HG03060 (cell line): ENCODE results near the gene FOXK2.

Experiments used
- ATAC-seq: cut with Tn5 transposase; IDR thresholded peaks from one replicate; pipeline ENCODE4 v1.9.1; 2021; ENCODE audit warnings: low read depth, moderate number of reproducible peaks; ENCODE audit not compliant: unreplicated experiment

Gene FOXK2

GRCh38 chr17:82601447-82602000 lies 82.0 kb downstream of the FOXK2 start:
- ATAC-seq: no peak

- no peak for ATAC-seq
Observed at GRCh38 chr17:82602487-82602886, 83.0 kb downstream of the FOXK2 start.

- ATAC-seq: no peak
Observed at GRCh38 chr17:82602986-82603710, 83.6 kb downstream of the FOXK2 start.

- no peak for ATAC-seq
Observed at GRCh38 chr17:82603981-82604448, 84.5 kb downstream of the FOXK2 start.

- ATAC-seq: no peak
Observed at GRCh38 chr17:82604532-82604931, 85.0 kb downstream of the FOXK2 start.

- no peak for ATAC-seq
Observed at GRCh38 chr17:82605939-82606600, 86.5 kb downstream of the FOXK2 start.

GRCh38 chr17:82608816-82609215 lies 89.3 kb downstream of the FOXK2 start:
- ATAC-seq: no peak

- ATAC-seq: no peak
Observed at GRCh38 chr17:82609655-82610054, 90.1 kb downstream of the FOXK2 start.

GRCh38 chr17:82611140-82612058 lies 91.9 kb downstream of the FOXK2 start:
- no peak for ATAC-seq

GRCh38 chr17:82613283-82614094 lies 94.0 kb downstream of the FOXK2 start:
- ATAC-seq: no peak

- ATAC-seq: no peak
Observed at GRCh38 chr17:82614095-82614631, 94.6 kb downstream of the FOXK2 start.

GRCh38 chr17:82615084-82616020 lies 95.8 kb downstream of the FOXK2 start:
- ATAC-seq: no peak

GRCh38 chr17:82616021-82616711 lies 96.6 kb downstream of the FOXK2 start:
- ATAC-seq: no peak

- ATAC-seq: no peak
Observed at GRCh38 chr17:82619211-82619610, 99.7 kb downstream of the FOXK2 start.

GRCh38 chr17:82619641-82620040 lies 100.1 kb downstream of the FOXK2 start:
- no peak for ATAC-seq

- no peak for ATAC-seq
Observed at GRCh38 chr17:82623707-82624106, 104.2 kb downstream of the FOXK2 start.

- ATAC-seq: no peak
Observed at GRCh38 chr17:82627405-82627804, 107.9 kb downstream of the FOXK2 start.

- no peak for ATAC-seq
Observed at GRCh38 chr17:82629748-82630147, 110.2 kb downstream of the FOXK2 start.
